ENCODE data around the gene NOX3. TPM values are rescaled to one million over a fixed set of nuclear protein-coding genes. Genes with fewer than 3 reads are reported as not detected.
A peak's percentile ranks its signal among the peaks of the same experiment; 100 is the strongest.

NOX3 gene
- total and polyA plus RNA-seq, 2 experiments from 2014 or later = not detected

- no peak overlapping the region for H3K27ac Mint-ChIP-seq
- H3K4me1 ChIP-seq (ENCODE audit: insufficient read depth) = 0 out of 2 replicates have a peak, but pooled peaks cover 6% of the 10 kb centered on the region
- peaks cover 7% of the 10 kb centered on the region; the same call in 2 of the 3 replicates for H3K4me1 Mint-ChIP-seq
- H3K4me3 ChIP-seq = no peak overlapping the region
- no peaks in the 10 kb centered on the region for H3K79me2 ChIP-seq (replicated peaks; ENCODE audit: insufficient read depth)
- H3K27me3 Mint-ChIP-seq (ENCODE audit: insufficient read depth, low read depth, poor library complexity) = peaks cover 2% of the 10 kb centered on the region
- H3K9me2 ChIP-seq (ENCODE audit: insufficient read depth) = no peaks in the 10 kb centered on the region
- DNase-seq (ENCODE audit: low spot score) (no peak), ATAC-seq (no peak)
- no peak for TF ChIP-seq ZNF114 (CRISPR knock-in tag; IDR thresholded peaks at IDR 0.05)
- no peak for TF ChIP-seq ZNF462 (CRISPR knock-in tag; IDR thresholded peaks at IDR 0.05)
- no peak for TF ChIP-seq CREB1 (CRISPR knock-in tag; IDR thresholded peaks at IDR 0.05; ENCODE audit: low read depth)
- no peak for TF ChIP-seq NANOG (IDR thresholded peaks at IDR 0.05; ENCODE audit: borderline replicate concordance)
- no peak overlapping the region for H3K4me3 Mint-ChIP-seq
- no peaks in the 10 kb centered on the region for H4K20me1 ChIP-seq (replicated peaks; ENCODE audit: insufficient read depth)
- no peak overlapping the region for H3K4me2 ChIP-seq
- H3K9me3 Mint-ChIP-seq = peaks cover 11% of the 10 kb centered on the region
- no peaks in the 10 kb centered on the region for H3K36me3 ChIP-seq (ENCODE audit: insufficient read depth)
- H2AFZ ChIP-seq = no peak overlapping the region
- no peak overlapping the region for H3K27ac ChIP-seq (ENCODE audit: low read depth)
- H3K36me3 Mint-ChIP-seq (ENCODE audit: low read depth) = peaks cover 5% of the 10 kb centered on the region; the same call in 2 of the 3 replicates
- no peaks in the 10 kb centered on the region for H3F3A ChIP-seq (replicated peaks; ENCODE audit: low read depth)
- H3K27me3 ChIP-seq (ENCODE audit: insufficient read depth) = no peaks in the 10 kb centered on the region
Observed at GRCh38 chr6:155497273-155497672, 41.6 kb upstream of the NOX3 start.

- Histone ChIP-seq H3K36me3 (ENCODE audit: insufficient read depth) (no peaks in the 10 kb centered on the region), H3K4me2 (no peak overlapping the region), H3F3A (replicated peaks; ENCODE audit: low read depth) (no peaks in the 10 kb centered on the region), H3K27ac (ENCODE audit: low read depth) (no peak overlapping the region), H2AFZ (peak overlapping the region; percentile 85), H4K20me1 (replicated peaks; ENCODE audit: insufficient read depth) (no peaks in the 10 kb centered on the region), H3K4me1 (ENCODE audit: insufficient read depth) (0 out of 2 replicates have a peak, but pooled peaks cover 6% of the 10 kb centered on the region), H3K4me3 (no peak overlapping the region), H3K79me2 (replicated peaks; ENCODE audit: insufficient read depth) (no peaks in the 10 kb centered on the region), H3K27me3 (ENCODE audit: insufficient read depth) (no peaks in the 10 kb centered on the region), H3K9me2 (ENCODE audit: insufficient read depth) (no peaks in the 10 kb centered on the region)
- Mint-ChIP-seq H3K9me3 (peaks cover 8% of the 10 kb centered on the region), H3K4me1 (peaks cover 7% of the 10 kb centered on the region), H3K27me3 (ENCODE audit: insufficient read depth, low read depth, poor library complexity) (peaks cover 2% of the 10 kb centered on the region), H3K4me3 (no peak overlapping the region), H3K36me3 (ENCODE audit: low read depth) (peaks cover 5% of the 10 kb centered on the region; the same call in 2 of the 3 replicates), H3K27ac (peak overlapping the region; percentile 47)
- TF ChIP-seq CTCF (conservative IDR thresholded peaks at IDR 0.05; ENCODE audit: low read depth in 2 of 2) (peak; percentile 65 to 93), STAT1 (IDR thresholded peaks at IDR 0.05; ENCODE audit: unreplicated experiment) (no peak)
- peak; percentile 74 for DNase-seq (ENCODE audit: low spot score)
- peak; percentile 98 for ATAC-seq
Observed at GRCh38 chr6:155495011-155495768, 39.6 kb upstream of the NOX3 start.
